Activated T-helper 2 cell treated with anti-CD3 and anti-CD28 coated beads, Interferon-gamma antibody, Interleukin-2, Interleukin-4, amounts not matched to agents 10 μg/mL and 5 μg/mL and 100 μg/mL, durations not matched to agents 14 hours and 24 hours and 36 hours (primary cell): ENCODE data around the gene CNTD1. TPM values are rescaled to one million over a fixed set of nuclear protein-coding genes. Genes with fewer than 3 reads are reported as not detected.

Experiments used
- DNase-seq: peaks from one replicate; pipeline ENCODE4 v3.0.0; 2021; ENCODE audit warnings: low spot score
- H3K27ac Mint-ChIP-seq: one replicate; pipeline ENCODE4 v1.8.0; 2021; ENCODE audit warnings: mixed read lengths
- H3K27me3 Mint-ChIP-seq: one replicate; pipeline ENCODE4 v1.8.0; 2021; ENCODE audit warnings: low read depth, mixed read lengths
- H3K36me3 Mint-ChIP-seq: one replicate; pipeline ENCODE4 v1.8.0; 2021; ENCODE audit warnings: low read depth, mixed read lengths
- H3K4me1 Mint-ChIP-seq: one replicate; pipeline ENCODE4 v1.8.0; 2021; ENCODE audit warnings: low read depth, mixed read lengths
- H3K4me3 Mint-ChIP-seq: one replicate; pipeline ENCODE4 v1.8.0; 2021; ENCODE audit warnings: low read depth, mild to moderate bottlenecking, moderate library complexity, mixed read lengths
- H3K9me3 Mint-ChIP-seq: one replicate; pipeline ENCODE4 v1.8.0; 2021; ENCODE audit warnings: mixed read lengths
- intact Hi-C: fragments of 100-400 bp; cut with micrococcal nuclease; formaldehyde crosslinking; loops from one replicate; pipeline ENCODE4 v1.15.1; 2023
- total RNA-seq: library from RNA; stranded (reverse); gene quantifications from 2 replicates; pipeline ENCODE4 v1.2.3, GENCODE V29; 2022

Gene CNTD1
- total RNA-seq, 1 donor from 2014 or later: 0.09 TPM

DNA sequence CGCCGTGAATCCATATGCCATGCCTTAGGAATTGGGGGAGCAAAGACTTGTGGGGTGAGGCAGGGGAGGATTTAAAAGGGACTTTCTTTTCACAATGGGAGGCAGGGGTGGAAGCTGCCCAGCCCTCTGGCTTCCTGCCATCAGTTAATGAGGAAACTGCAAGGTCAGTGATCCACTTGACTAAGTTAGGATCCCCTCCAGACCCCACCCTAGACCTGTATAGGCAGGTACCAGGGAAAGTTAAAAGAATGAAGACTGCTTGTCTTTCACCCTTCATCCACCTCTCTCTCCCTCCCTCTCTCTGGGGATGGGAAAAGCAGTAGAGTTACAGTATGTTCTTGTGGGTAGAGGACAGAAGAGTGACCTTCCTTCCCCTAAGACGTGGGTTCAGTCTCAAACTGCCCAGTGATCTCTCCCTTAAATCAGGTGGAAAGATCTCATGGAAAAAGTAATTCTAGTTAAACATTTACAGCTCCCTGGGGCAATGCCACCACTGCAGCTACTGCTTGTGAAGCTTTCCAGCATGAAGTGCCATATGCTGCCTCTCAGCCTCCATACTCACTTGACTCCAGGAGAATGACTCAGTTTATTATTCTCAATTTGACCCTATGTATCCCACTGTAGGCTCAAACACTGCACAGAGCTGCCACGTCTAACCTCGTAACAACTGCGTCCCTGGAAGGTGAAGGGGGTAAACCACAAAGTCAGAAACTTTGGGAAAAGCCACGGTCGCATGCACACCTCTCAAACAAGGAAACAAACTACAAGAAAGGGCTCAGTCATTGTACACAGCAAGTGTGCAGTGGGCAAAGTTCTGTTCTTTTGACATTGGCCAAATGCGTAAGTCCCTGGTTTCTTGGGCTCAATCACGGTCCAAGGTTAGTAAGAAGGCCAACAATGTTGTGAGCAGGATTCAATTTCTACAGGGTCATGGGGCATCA, 1.3 kb upstream of the CNTD1 start:
- Mint-ChIP-seq H3K4me1 (peaks cover 14% of the 10 kb centered on the region), H3K27me3 (peaks cover 12% of the 10 kb centered on the region), H3K9me3 (peaks cover 3% of the 10 kb centered on the region), H3K36me3 (peaks cover 7% of the 10 kb centered on the region), H3K27ac (no peak overlapping the region), H3K4me3 (peak overlapping the region; percentile 91)
- DNase-seq: no peak
- intact Hi-C loops: no loop called here

GRCh38 chr17:42798011-42798382, 664 bp upstream of the CNTD1 start:
- Mint-ChIP-seq H3K9me3 (peaks cover 3% of the 10 kb centered on the region), H3K36me3 (peaks cover 7% of the 10 kb centered on the region), H3K27me3 (peaks cover 15% of the 10 kb centered on the region), H3K4me1 (peaks cover 14% of the 10 kb centered on the region), H3K27ac (peak overlapping the region; percentile 44), H3K4me3 (peak overlapping the region; percentile 91)
- DNase-seq: no peak
- intact Hi-C loops: no loop called here

DNA sequence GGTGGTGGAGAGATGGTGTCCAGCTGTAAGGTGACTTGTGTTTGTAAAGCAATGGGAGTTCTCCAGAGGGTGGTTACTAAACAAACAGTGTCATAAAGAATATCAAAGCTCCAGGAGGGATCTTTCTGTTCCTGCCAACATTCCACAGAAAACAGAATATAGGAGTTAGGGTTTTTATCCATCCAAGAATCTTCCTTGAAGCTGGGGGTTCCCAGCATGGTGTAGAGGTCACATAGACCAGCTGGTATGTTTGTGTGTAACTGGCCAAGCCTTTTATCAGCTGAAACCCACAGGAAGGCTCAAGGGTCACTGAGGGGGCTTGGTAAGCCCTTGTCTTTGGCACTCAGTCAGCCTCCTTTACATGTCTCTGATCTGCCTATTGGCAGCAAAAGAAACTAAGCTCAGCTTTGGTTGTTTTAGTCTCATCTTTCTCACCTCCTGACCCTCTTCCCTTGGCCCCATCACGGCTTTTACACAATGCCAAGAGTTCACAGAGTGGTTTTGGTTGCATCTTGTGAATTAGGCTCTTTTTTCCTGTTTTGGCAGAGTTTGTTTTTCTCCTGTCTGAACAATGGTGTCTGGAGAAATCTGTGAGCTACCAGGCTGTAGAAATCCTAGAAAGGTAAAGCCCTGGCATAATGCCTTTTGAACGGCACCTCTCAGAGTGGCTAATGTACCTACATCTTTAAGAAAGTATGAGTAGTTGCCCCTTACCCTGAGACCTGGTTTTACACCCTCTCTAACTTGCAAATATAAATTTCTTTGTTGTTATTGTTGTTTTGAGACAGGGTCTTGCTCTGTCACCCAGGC, 4.6 kb downstream of the CNTD1 start:
- H3K9me3 Mint-ChIP-seq: peaks cover 3% of the 10 kb centered on the region
- H3K4me3 Mint-ChIP-seq: no peak overlapping the region
- H3K27ac Mint-ChIP-seq: no peak overlapping the region
- H3K27me3 Mint-ChIP-seq: peaks cover 15% of the 10 kb centered on the region
- intact Hi-C loops: loop anchor here (2.0 kb wide), 1 partner anchor 18 kb away; no protein-coding TSS in a partner anchor
- no peaks in the 10 kb centered on the region for H3K36me3 Mint-ChIP-seq
- H3K4me1 Mint-ChIP-seq: peaks cover 5% of the 10 kb centered on the region
- no peak for DNase-seq

GRCh38 chr17:42804918-42805367, 6.3 kb downstream of the CNTD1 start:
- no peak overlapping the region for H3K4me3 Mint-ChIP-seq
- H3K36me3 Mint-ChIP-seq: peaks cover 10% of the 10 kb centered on the region
- H3K27ac Mint-ChIP-seq: no peak overlapping the region
- no peaks in the 10 kb centered on the region for H3K9me3 Mint-ChIP-seq
- peaks cover 12% of the 10 kb centered on the region for H3K27me3 Mint-ChIP-seq
- intact Hi-C loops: no loop called here
- no peak for DNase-seq
- H3K4me1 Mint-ChIP-seq: no peaks in the 10 kb centered on the region

DNA sequence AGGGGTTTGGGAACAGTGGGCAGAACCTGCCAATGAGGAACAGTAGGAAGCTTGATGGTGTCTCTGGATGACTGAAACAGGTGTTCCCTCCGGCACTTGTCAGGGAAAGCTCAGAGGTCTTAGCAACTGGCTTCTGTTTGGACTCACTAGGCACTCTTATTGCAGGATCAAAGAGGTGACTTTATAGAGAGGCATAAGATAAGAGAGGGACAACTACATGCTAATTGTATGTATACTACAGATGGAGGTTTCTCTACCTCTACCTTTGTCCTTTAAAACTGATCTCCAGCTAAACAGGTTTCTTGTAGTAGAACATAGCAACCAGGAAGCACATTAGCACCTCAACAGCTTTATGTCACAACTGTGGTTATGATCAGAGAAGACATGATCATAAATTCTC, 7.6 kb downstream of the CNTD1 start:
- no peaks in the 10 kb centered on the region for H3K9me3 Mint-ChIP-seq
- intact Hi-C loops: no loop called here
- H3K27me3 Mint-ChIP-seq: peaks cover 8% of the 10 kb centered on the region
- DNase-seq: no peak
- H3K4me3 Mint-ChIP-seq: no peak overlapping the region
- H3K36me3 Mint-ChIP-seq: peaks cover 19% of the 10 kb centered on the region
- no peak overlapping the region for H3K27ac Mint-ChIP-seq
- no peaks in the 10 kb centered on the region for H3K4me1 Mint-ChIP-seq

DNA sequence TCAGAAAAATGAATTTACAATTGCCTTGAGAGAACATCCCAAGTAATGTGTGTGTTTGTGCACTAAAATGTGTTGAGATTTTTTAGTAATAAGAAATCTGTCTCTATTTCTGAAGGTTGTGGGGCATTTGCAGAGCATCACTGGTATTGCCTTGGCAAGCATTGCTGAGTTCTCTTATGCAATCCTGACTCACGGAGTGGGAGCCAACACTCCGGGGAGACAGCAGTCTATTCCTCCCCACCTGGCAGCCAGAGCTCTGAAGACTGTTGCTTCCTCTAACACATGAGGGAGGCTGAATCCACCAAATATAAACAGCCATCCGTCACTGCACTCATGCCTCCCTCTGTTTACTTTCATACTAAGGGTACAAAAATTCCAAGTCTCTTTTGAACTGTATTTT, 10.6 kb downstream of the CNTD1 start:
- intact Hi-C loops: no loop called here
- no peak for DNase-seq
- Mint-ChIP-seq H3K4me1 (no peaks in the 10 kb centered on the region), H3K36me3 (peaks cover 35% of the 10 kb centered on the region), H3K27ac (no peak overlapping the region), H3K4me3 (no peak overlapping the region), H3K9me3 (no peaks in the 10 kb centered on the region), H3K27me3 (no peaks in the 10 kb centered on the region)

- Mint-ChIP-seq H3K4me3 (no peak overlapping the region), H3K27me3 (no peaks in the 10 kb centered on the region), H3K36me3 (peaks cover 73% of the 10 kb centered on the region), H3K27ac (no peak overlapping the region), H3K4me1 (no peaks in the 10 kb centered on the region), H3K9me3 (no peaks in the 10 kb centered on the region)
- no peak for DNase-seq
- intact Hi-C loops: no loop called here
Measured at GRCh38 chr17:42814633-42815399, 16.2 kb downstream of the CNTD1 start.

DNA sequence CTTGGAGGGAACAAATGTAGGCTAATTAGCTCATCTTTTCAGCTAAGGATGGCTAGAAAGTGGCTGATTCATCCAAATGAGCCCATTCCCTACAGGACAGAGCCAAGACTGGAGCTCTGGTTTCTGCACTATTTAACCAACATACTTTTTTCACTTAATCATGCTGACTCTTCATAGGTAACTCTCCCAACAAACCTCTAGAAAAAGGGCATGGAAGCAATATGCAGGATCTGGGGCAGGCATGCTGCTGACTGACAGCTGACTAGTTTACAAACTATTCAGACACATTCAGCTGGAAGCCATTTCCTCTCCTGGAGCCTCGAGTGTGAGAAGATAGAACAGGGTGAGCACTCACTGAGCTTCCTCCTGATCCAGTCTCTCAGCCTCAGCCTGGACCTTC, 19.2 kb downstream of the CNTD1 start:
- Mint-ChIP-seq H3K9me3 (no peaks in the 10 kb centered on the region), H3K4me3 (no peak overlapping the region), H3K36me3 (peaks cover 80% of the 10 kb centered on the region), H3K27me3 (no peaks in the 10 kb centered on the region), H3K27ac (no peak overlapping the region), H3K4me1 (peaks cover 11% of the 10 kb centered on the region)
- intact Hi-C loops: no loop called here
- no peak for DNase-seq

DNA sequence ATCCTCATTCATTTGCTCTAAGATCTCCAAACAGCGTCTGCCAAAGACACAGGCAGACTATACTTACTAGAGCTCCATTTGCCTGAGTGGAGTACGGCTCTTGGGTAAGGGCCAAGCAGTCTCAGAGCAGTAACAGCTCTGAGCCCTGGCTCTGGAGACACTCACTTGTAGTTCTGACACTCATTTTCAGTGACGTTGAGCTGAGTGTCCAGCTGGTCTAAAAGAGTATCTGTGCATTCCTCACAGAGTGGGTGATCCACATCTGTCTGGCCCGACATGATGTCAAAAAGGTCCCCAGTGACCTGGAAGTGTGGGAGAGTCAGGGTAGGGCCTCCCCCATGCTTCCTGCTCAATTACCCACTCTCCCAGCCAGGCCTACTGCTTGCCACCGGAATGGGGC, 19.7 kb downstream of the CNTD1 start:
- H3K9me3 Mint-ChIP-seq: no peaks in the 10 kb centered on the region
- peaks cover 11% of the 10 kb centered on the region for H3K4me1 Mint-ChIP-seq
- no peak for DNase-seq
- peak overlapping the region; percentile 13 for H3K27ac Mint-ChIP-seq
- no peaks in the 10 kb centered on the region for H3K27me3 Mint-ChIP-seq
- peaks cover 80% of the 10 kb centered on the region for H3K36me3 Mint-ChIP-seq
- H3K4me3 Mint-ChIP-seq: no peak overlapping the region
- intact Hi-C loops: no loop called here

DNA sequence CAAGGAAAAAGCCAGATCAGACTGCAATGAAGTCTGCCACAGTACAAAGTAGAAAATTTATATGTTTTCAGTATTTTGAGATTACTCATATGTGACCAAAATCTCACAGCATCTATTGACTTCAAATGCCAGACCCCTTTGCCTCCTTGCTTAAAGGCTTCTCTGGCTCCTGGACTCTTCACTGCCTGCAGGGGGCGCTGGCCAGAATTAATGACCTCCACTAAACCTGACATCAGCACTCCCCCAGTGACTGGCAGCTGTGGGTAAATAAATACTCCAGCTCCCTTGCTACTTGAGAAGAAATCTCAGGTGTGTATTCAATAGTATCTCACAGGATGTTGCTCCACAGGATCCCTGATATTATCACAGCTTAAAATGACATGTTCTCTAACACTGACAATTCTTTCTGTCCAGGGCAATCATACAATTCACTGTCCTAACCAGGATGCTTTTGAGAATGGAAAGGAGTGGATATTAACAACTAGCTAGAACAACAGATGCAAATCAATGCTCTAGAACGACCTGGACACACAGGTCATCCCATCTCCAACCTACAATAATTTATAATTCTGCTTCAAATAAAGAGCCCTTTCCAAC, 21.4 kb downstream of the CNTD1 start:
- Mint-ChIP-seq H3K4me1 (peaks cover 14% of the 10 kb centered on the region), H3K4me3 (no peak overlapping the region), H3K36me3 (peaks cover 64% of the 10 kb centered on the region), H3K27me3 (no peaks in the 10 kb centered on the region), H3K27ac (no peak overlapping the region), H3K9me3 (no peaks in the 10 kb centered on the region)
- peak; percentile 47 for DNase-seq
- intact Hi-C loops: loop anchor here (1.0 to 2.0 kb wide), 2 partner anchors 17 to 109 kb away; no protein-coding TSS in a partner anchor

GRCh38 chr17:42821176-42821575, 22.5 kb downstream of the CNTD1 start:
- peaks cover 14% of the 10 kb centered on the region for H3K4me1 Mint-ChIP-seq
- intact Hi-C loops: loop anchor here (2.0 kb wide), 1 partner anchor 18 kb away; no protein-coding TSS in a partner anchor
- H3K4me3 Mint-ChIP-seq: no peak overlapping the region
- peaks cover 54% of the 10 kb centered on the region for H3K36me3 Mint-ChIP-seq
- no peak overlapping the region for H3K27ac Mint-ChIP-seq
- H3K9me3 Mint-ChIP-seq: no peaks in the 10 kb centered on the region
- H3K27me3 Mint-ChIP-seq: no peaks in the 10 kb centered on the region
- no peak for DNase-seq

GRCh38 chr17:42827472-42827871, 28.8 kb downstream of the CNTD1 start:
- Mint-ChIP-seq H3K36me3 (peaks cover 3% of the 10 kb centered on the region), H3K9me3 (no peaks in the 10 kb centered on the region), H3K4me1 (peaks cover 10% of the 10 kb centered on the region), H3K27ac (no peak overlapping the region), H3K27me3 (peaks cover 14% of the 10 kb centered on the region), H3K4me3 (no peak overlapping the region)
- no peak for DNase-seq
- intact Hi-C loops: no loop called here
